ENCODE measurements around the gene CBFB.
"Not testable (repeated sequence)": the region's sequence is repeated elsewhere in the genome, so short reads cannot be mapped to it uniquely, and the experiment has no call there.

Gene CBFB

DNA sequence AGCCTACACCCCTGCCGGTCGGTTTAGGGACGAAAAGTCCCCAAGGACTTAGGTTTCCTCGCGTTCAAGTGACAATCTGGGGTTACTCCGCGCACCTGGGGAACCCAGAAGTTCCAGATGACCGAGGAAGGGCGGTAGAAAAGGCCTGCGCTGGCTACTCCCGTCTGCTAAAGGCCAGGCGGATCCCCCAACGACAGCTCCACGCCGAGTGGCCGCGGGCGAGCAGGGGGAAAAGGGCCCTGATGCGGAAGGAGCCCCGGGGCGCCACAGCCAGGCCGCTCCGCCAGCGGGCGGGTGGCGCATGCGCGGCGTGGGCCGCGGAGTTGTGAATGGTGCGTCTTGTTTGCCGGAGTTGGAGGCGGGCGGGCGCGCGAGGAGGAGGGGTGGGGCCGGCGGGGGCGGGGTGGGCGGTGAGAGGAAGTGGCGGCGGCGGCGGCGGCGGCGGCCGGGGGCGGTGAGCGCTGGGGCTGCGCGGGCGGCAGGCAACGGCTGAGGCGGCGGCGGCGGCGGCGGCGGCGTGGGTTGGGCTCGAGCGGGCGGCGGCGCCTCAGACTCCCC lies at the start of gene CBFB:
Gene CBFB, plus strand, starts transcription at position 454 of the 558 bp plus-strand sequence. CDS start 259 bp downstream, outside the sequence.
- DNase-seq (ENCODE audit: low spot score), result peak; percentile 100

GRCh38 chr16:66983033-66983432 lies 45.9 kb upstream of the CBFB start:
- DNase-seq (ENCODE audit: low spot score), result no peak

- no peak for DNase-seq (ENCODE audit: low spot score)
Measured at GRCh38 chr16:66984892-66985311, 44.0 kb upstream of the CBFB start.

- no peak for DNase-seq (ENCODE audit: low spot score)
Measured at GRCh38 chr16:66986559-66986958, 42.4 kb upstream of the CBFB start.

GRCh38 chr16:66988197-66988788 lies 40.7 kb upstream of the CBFB start, which contains the start of gene CES4A:
Gene CES4A (plus strand): TSS chr16:66988589. CDS start chr16:66988773, 184 bp downstream.
- DNase-seq (ENCODE audit: low spot score), result peak; percentile 53

GRCh38 chr16:66991545-66992077 lies 37.3 kb upstream of the CBFB start:
- no peak for DNase-seq (ENCODE audit: low spot score)

DNA sequence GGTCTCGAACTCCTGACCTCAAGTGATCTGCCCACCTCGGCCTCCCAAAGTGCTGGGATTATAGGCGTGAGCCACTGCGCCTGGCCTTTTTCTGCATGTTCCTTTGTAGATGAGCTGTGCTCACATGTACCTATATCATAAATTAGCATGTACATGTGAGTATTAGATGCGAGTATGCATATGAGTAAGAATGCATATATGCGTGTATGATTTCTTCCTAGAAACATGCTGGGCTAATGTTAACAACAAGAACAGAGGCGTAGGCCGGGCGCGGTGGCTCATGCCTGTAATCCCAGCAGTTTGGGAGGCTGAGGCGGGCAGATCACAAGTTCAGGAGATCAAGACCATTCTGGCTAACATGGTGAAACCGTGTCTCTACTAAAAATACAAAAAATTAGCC lies 35.4 kb upstream of the CBFB start:
- not testable (repeated sequence) for DNase-seq (ENCODE audit: low spot score)

- peak; percentile 73 for DNase-seq (ENCODE audit: low spot score)
Measured at GRCh38 chr16:66996324-66996982, 32.5 kb upstream of the CBFB start.

DNA sequence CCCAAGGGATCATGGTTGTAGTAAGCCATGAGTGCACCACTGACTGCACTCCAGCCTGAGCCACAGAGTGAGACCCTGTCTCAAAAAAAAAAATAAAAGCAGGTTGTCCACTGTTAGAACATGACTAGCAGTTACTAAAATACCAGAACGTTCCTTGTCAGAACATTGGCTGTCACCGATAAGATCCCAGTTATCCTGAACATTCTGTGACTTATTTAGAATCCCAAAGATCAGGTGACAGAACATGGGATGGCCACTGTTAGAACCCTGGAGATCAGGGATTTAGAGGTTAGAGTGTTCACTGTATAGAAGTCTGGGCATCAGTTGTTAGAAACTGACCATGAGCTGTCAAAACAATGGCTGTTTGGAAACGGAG lies 32.0 kb upstream of the CBFB start:
- no peak for DNase-seq (ENCODE audit: low spot score)

GRCh38 chr16:67000384-67001351 lies 28.3 kb upstream of the CBFB start:
- peak; percentile 87 for DNase-seq (ENCODE audit: low spot score)

GRCh38 chr16:67001726-67002125 lies 27.2 kb upstream of the CBFB start:
- peak; percentile 2 for DNase-seq (ENCODE audit: low spot score)

- no peak for DNase-seq (ENCODE audit: low spot score)
Measured at GRCh38 chr16:67006930-67007658, 21.9 kb upstream of the CBFB start.

DNA sequence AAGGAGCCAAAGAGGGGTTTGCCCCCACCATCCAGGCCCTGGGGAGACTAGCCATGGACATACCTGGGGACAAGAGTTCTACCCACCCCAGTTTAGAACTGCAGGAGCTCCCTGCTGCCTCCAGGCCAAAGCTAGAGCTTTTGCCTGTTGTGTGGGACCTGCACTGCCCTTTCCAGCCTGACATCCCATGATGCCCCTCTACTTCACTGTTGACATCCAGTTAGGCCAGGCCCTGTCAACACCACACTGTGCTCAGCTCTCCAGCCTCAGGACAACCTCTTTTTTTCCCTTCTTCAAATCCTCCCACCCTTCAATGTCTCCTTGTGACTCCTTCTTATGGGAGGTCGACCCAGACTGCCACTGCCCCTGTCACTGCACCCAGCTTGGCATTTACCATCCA lies 19.8 kb upstream of the CBFB start:
- DNase-seq (ENCODE audit: low spot score), result no peak

- DNase-seq (ENCODE audit: low spot score), result no peak
Measured at GRCh38 chr16:67011274-67011673, 17.7 kb upstream of the CBFB start.

GRCh38 chr16:67013233-67013822 lies 15.6 kb upstream of the CBFB start:
- no peak for DNase-seq (ENCODE audit: low spot score)

GRCh38 chr16:67013823-67014633 lies 14.9 kb upstream of the CBFB start:
- peak; percentile 79 for DNase-seq (ENCODE audit: low spot score)

GRCh38 chr16:67014634-67015312 lies 14.2 kb upstream of the CBFB start:
- no peak for DNase-seq (ENCODE audit: low spot score)

DNA sequence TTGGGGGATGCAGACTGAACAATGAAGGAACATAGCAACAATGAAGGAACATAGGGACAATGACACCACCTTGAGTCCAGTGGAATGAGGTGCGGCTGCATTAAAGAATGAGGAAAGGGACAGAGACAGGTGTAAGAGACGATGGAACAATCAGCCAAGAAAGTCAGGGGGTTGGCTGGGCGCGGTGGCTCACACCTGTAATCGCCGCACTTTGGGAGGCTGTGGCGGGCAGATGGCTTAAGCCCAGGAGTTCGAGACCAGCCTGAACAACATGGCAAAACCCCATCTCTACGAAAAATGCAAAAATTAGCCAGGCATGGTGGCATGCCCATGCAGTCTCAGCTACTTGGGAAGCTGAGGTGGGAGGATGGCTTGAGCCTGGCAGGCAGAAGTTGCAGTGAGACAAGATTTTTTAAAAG lies 13.6 kb upstream of the CBFB start:
- no peak for DNase-seq (ENCODE audit: low spot score)

DNA sequence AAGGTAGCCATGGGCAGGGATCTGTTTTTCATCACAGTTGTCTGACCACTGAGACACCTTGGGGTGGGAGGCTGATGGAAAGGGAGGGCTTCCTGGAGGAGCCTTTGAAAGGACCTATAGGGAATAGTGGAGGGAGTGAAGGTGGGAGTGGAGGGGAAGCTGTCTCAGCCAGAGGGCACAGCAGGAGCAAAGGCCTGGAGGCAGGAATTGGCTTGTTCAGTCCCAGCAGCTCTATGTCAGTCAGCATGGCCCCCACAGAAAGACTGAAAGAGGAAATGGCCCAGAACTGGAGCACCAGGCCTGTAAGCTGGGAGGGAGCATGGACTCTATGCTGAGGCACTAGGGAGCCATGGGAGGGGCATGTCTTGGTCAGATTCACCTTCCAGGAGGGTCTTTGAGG lies 12.8 kb upstream of the CBFB start:
- no peak for DNase-seq (ENCODE audit: low spot score)
